Retinal pigment epithelial cell (primary cell): ENCODE data around the gene SLC28A3.

ENCODE experiments used
- DNase-seq: peaks from one replicate; pipeline ENCODE4 v3.0.0-alpha.2; 2010; ENCODE audit warnings: low read depth
- H3K4me3 ChIP-seq: 2 replicates; pipeline ENCODE4 v1.5.1; 2011; ENCODE audit warnings: mild to moderate bottlenecking, low read length, control low read depth, moderate library complexity
- TF ChIP-seq, protein P1 (sequence below): conservative IDR thresholded peaks from 2 replicates; pipeline ENCODE4 v1.5.1; 2011; ENCODE audit warnings: low read depth, low read length, control low read depth, inconsistent platforms

Gene SLC28A3

GRCh38 chr9:84254972-84255371 lies 85.6 kb downstream of the SLC28A3 start:
- no peak for DNase-seq

GRCh38 chr9:84251921-84252320 lies 88.6 kb downstream of the SLC28A3 start:
- DNase-seq: no peak
- H3K4me3 ChIP-seq: no peak overlapping the region
- TF ChIP-seq, protein P1, sequence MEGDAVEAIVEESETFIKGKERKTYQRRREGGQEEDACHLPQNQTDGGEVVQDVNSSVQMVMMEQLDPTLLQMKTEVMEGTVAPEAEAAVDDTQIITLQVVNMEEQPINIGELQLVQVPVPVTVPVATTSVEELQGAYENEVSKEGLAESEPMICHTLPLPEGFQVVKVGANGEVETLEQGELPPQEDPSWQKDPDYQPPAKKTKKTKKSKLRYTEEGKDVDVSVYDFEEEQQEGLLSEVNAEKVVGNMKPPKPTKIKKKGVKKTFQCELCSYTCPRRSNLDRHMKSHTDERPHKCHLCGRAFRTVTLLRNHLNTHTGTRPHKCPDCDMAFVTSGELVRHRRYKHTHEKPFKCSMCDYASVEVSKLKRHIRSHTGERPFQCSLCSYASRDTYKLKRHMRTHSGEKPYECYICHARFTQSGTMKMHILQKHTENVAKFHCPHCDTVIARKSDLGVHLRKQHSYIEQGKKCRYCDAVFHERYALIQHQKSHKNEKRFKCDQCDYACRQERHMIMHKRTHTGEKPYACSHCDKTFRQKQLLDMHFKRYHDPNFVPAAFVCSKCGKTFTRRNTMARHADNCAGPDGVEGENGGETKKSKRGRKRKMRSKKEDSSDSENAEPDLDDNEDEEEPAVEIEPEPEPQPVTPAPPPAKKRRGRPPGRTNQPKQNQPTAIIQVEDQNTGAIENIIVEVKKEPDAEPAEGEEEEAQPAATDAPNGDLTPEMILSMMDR: no peak

More at GRCh38 chr9:84254972-84255371, 85.6 kb downstream of the SLC28A3 start:
- no peak overlapping the region for H3K4me3 ChIP-seq
- TF ChIP-seq, protein P1: no peak

DNA sequence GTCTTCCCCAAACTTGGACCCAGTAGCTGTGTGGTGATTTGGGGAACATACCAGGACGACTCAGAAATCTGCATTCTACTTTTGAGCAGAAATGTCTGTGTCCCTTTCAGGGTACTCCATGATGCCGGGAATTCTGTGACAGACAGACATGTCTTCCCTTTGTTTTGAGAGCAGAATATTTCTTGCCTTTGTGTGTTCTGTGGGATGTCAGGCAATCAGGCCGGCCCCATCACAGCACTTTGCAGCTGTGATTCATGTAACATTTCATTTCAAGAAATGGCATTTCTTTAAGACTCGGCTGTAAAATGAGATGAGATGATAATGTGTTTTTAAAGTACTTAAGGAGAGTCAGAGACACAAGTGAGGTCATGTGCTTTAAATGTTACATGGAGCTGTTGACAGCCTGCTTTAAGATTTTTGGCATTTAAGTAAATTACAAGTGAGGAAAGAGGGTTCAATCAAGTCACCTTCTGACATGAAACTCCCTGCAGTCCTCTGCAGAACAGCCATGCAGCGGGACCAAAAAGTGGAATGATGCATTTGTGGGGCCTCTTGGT lies 98.7 kb downstream of the SLC28A3 start:
- DNase-seq: no peak
- TF ChIP-seq, protein P1: no peak
- H3K4me3 ChIP-seq: no peak overlapping the region

DNA sequence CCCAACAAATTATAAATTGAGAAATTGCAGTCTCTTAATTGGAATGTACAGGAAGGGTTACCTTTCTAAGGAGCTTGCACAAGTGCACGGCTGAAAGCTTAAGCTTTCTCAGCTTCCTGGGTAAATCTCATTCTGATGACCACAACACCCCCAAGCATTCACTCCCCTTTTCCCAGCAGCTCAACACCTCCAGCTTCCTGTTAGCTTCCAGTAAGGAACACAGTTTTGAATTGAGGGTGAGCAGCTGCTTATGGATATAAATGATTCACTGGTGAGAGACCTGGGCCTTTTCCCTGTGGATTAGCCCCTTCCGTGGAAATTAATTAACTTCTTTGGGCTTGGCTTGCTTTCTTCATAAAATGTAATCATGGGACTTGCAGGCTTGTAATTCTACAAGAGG lies 101.2 kb downstream of the SLC28A3 start:
- DNase-seq: peak; percentile 92
- TF ChIP-seq, protein P1: no peak
- H3K4me3 ChIP-seq: no peak overlapping the region

- no peak overlapping the region for H3K4me3 ChIP-seq
- DNase-seq: no peak
- TF ChIP-seq, protein P1: peak; percentile 33
These were observed 101.9 kb downstream of the SLC28A3 start for GRCh38 chr9:84238652-84239051.

GRCh38 chr9:84235511-84235910 lies 105.0 kb downstream of the SLC28A3 start:
- TF ChIP-seq, protein P1: no peak

GRCh38 chr9:84230355-84231145 lies 110.0 kb downstream of the SLC28A3 start:
- H3K4me3 ChIP-seq: no peak overlapping the region
- TF ChIP-seq, protein P1: no peak
- DNase-seq: peak; percentile 25

More at GRCh38 chr9:84235511-84235910, 105.0 kb downstream of the SLC28A3 start:
- H3K4me3 ChIP-seq: no peak overlapping the region
- no peak for DNase-seq
